ENCODE measurements around the gene PPP2R3B.

DNA sequence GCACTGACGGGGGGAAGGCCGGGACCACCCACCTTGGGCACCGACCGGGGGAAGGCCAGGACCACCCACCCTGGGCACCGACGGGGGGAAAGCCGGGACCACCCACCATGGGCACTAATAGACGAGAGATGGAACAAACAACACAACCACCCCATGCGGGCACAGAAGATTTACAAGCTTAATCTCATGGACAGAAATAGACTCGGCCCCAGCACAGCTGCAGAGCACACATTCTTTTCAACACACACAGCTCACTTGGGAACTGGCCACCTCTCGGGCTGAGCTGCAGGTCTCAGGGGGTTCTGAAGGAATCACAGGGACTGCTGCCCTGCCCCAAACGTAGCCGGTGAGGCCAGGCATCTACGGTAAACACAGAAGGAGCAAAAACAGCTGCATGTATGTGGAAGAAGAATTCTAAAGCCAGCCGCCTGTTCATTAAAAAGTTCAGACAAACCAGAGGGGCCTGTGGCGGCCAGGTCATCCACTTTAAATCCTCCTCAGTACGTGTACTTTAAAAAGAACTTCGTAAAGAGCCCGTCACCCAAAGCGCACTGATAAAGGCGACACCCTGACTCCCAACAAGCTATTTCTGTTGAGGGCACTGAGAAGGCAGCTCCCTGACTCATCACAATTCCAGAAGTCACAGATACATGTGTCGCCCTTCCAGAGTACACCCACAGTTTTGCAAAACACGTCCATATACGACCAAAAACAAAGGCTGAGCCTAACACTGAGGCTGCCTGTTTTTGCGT is 17.7 kb downstream of the PPP2R3B start:
- TF ChIP-seq, protein P1, sequence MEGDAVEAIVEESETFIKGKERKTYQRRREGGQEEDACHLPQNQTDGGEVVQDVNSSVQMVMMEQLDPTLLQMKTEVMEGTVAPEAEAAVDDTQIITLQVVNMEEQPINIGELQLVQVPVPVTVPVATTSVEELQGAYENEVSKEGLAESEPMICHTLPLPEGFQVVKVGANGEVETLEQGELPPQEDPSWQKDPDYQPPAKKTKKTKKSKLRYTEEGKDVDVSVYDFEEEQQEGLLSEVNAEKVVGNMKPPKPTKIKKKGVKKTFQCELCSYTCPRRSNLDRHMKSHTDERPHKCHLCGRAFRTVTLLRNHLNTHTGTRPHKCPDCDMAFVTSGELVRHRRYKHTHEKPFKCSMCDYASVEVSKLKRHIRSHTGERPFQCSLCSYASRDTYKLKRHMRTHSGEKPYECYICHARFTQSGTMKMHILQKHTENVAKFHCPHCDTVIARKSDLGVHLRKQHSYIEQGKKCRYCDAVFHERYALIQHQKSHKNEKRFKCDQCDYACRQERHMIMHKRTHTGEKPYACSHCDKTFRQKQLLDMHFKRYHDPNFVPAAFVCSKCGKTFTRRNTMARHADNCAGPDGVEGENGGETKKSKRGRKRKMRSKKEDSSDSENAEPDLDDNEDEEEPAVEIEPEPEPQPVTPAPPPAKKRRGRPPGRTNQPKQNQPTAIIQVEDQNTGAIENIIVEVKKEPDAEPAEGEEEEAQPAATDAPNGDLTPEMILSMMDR (IDR thresholded peaks at IDR 0.05) = no peak
- no peak for TF ChIP-seq POLR2A (IDR thresholded peaks at IDR 0.05)
